ENCODE results near the gene MRPL44. TPM values are rescaled to one million over a fixed set of nuclear protein-coding genes. Genes with fewer than 3 reads are reported as not detected.

MRPL44 gene
- total and polyA plus RNA-seq, 2 donors (not counting 1 experiment from before 2014, with no cell fraction given) = 8.9 to 26.7 TPM

- H3K4me3 ChIP-seq (ENCODE audit: control extremely low read depth in 1 of 5, extremely low read depth in 1 of 5, insufficient read depth in 1 of 5, low read depth in 2 of 5, low read length in 4 of 5) = no peak overlapping the region
- ChIA-PET POLR2A (interaction anchor here (0.7 kb wide), 1 partner anchor 9 kb away, joined by 5 read pairs; no protein-coding TSS in a partner anchor), CTCF (interaction anchor here (0.7 to 1.7 kb wide), 5 partner anchors 21 to 1021 kb away, joined by 3 to 11 read pairs (median 3); no protein-coding TSS in a partner anchor)
- H4K20me1 ChIP-seq (ENCODE audit: control insufficient read depth, insufficient read depth, low read length, poor library complexity, severe bottlenecking) = no peaks in the 10 kb centered on the region
- DNase-seq (no peak), ATAC-seq (ENCODE audit: low read depth) (no peak)
- no peaks in the 10 kb centered on the region for H3K36me3 ChIP-seq (replicated peaks in 1 of 2; ENCODE audit: control extremely low read depth in 1 of 2, control insufficient read depth in 1 of 2, extremely low read depth in 1 of 2, insufficient read depth in 2 of 2, low read length in 1 of 2)
- H3K27me3 ChIP-seq (replicated peaks in 1 of 4; ENCODE audit: control extremely low read depth in 1 of 4, control insufficient read depth in 3 of 4, insufficient read depth in 4 of 4, low read length in 3 of 4) = no peaks in the 10 kb centered on the region
- no peaks in the 10 kb centered on the region for H3K9me3 ChIP-seq (ENCODE audit: control extremely low read depth in 1 of 3, control insufficient read depth in 2 of 3, insufficient read depth in 1 of 3, low read length in 2 of 3)
- 80% methylated on average over 2 of the region's 3 CpGs for WGBS (ENCODE audit: insufficient coverage)
- TF ChIP-seq EZH2 (IDR thresholded peaks at IDR 0.05; ENCODE audit: borderline replicate concordance, insufficient read depth, low read depth, low read length, poor library complexity, severe bottlenecking) (no peak), CTCF (IDR thresholded peaks at IDR 0.05) (no peak)
- H3K27ac ChIP-seq (ENCODE audit: low read length in 2 of 2) = no peak overlapping the region
- H2AFZ ChIP-seq (ENCODE audit: insufficient read depth, low read depth, low read length, poor library complexity, severe bottlenecking) = peak overlapping the region; percentile 12
- H3K79me2 ChIP-seq (ENCODE audit: control insufficient read depth, insufficient read depth, low read length) = peaks cover 70% of the 10 kb centered on the region
- H3K4me1 ChIP-seq (ENCODE audit: control insufficient read depth in 2 of 2, insufficient read depth in 2 of 2, low read length in 2 of 2) = peaks cover 36 to 46% of the 10 kb centered on the region in 2 donors
- Mint-ChIP-seq H3K9me3 (ENCODE audit: insufficient read depth) (no peaks in the 10 kb centered on the region), H3K27me3 (no peaks in the 10 kb centered on the region), H3K27ac (peak overlapping the region; percentile 73), H3K4me3 (no peak overlapping the region), H3K4me1 (peaks cover 57% of the 10 kb centered on the region)
- intact Hi-C loops (cut with micrococcal nuclease) = loop anchor here (10.0 kb wide), 1 partner anchor 995 kb away; no protein-coding TSS in a partner anchor
- no peak overlapping the region for H3K4me2 ChIP-seq (replicated peaks; ENCODE audit: low read depth, low read length, poor library complexity, severe bottlenecking)
- H3K9ac ChIP-seq (ENCODE audit: low read length) = no peak overlapping the region
These were observed 7.9 kb upstream of the MRPL44 start for GRCh38 chr2:223949241-223949840.
